ENCODE results near the gene MRPS24.
"Not testable (repeated sequence)": the region's sequence is repeated elsewhere in the genome, so short reads cannot be mapped to it uniquely, and the experiment has no call there.

MRPS24 gene
- total RNA-seq: 0.04 to 1.5 (median 0.50) reads per million in 18 experiments

- peak; percentile 96 for DNase-seq
Measured at GRCh38 chr7:43869006-43869866, at the start of gene MRPS24. TSS of gene MRPS24 (minus strand) at chr7:43869517. CDS start at chr7:43869495, 22 bp downstream.

- DNase-seq: no peak
Measured at GRCh38 chr7:43915907-43916306, 46.6 kb upstream of the MRPS24 start.

- no peak for DNase-seq
Measured at GRCh38 chr7:43914795-43915194, 45.5 kb upstream of the MRPS24 start.

GRCh38 chr7:43906331-43907010 lies 37.2 kb upstream of the MRPS24 start, which contains the start of gene URGCP:
TSS of gene URGCP (minus strand) at chr7:43906596. CDS start at chr7:43906575, 21 bp downstream.
- DNase-seq: peak; percentile 24 to 57

GRCh38 chr7:43905956-43906330 lies 36.6 kb upstream of the MRPS24 start:
- DNase-seq: peak; percentile 16 to 17

GRCh38 chr7:43905209-43905946 lies 36.1 kb upstream of the MRPS24 start:
- DNase-seq: no peak

- DNase-seq: no peak
Measured at GRCh38 chr7:43904533-43905208, 35.4 kb upstream of the MRPS24 start.

GRCh38 chr7:43902542-43903054 lies 33.3 kb upstream of the MRPS24 start:
- no peak for DNase-seq

GRCh38 chr7:43898571-43898970 lies 29.3 kb upstream of the MRPS24 start:
- not testable (repeated sequence) for DNase-seq

GRCh38 chr7:43895847-43896415 lies 26.6 kb upstream of the MRPS24 start:
- no peak for DNase-seq

GRCh38 chr7:43891069-43891955 lies 22.0 kb upstream of the MRPS24 start:
- no peak for DNase-seq

- no peak for DNase-seq
Measured at GRCh38 chr7:43890468-43890867, 21.2 kb upstream of the MRPS24 start.

- no peak for DNase-seq
Measured at GRCh38 chr7:43888993-43889945, 20.0 kb upstream of the MRPS24 start.

GRCh38 chr7:43884617-43885016 lies 15.3 kb upstream of the MRPS24 start:
- DNase-seq: no peak

GRCh38 chr7:43884209-43884608 lies 14.9 kb upstream of the MRPS24 start:
- no peak for DNase-seq

GRCh38 chr7:43880596-43880995 lies 11.3 kb upstream of the MRPS24 start:
- no peak for DNase-seq

- DNase-seq: no peak
Measured at GRCh38 chr7:43879477-43879876, 10.2 kb upstream of the MRPS24 start.

GRCh38 chr7:43878867-43879266 lies 9.6 kb upstream of the MRPS24 start:
- no peak for DNase-seq
